ENCODE results near the gene TNFAIP8.

DNA sequence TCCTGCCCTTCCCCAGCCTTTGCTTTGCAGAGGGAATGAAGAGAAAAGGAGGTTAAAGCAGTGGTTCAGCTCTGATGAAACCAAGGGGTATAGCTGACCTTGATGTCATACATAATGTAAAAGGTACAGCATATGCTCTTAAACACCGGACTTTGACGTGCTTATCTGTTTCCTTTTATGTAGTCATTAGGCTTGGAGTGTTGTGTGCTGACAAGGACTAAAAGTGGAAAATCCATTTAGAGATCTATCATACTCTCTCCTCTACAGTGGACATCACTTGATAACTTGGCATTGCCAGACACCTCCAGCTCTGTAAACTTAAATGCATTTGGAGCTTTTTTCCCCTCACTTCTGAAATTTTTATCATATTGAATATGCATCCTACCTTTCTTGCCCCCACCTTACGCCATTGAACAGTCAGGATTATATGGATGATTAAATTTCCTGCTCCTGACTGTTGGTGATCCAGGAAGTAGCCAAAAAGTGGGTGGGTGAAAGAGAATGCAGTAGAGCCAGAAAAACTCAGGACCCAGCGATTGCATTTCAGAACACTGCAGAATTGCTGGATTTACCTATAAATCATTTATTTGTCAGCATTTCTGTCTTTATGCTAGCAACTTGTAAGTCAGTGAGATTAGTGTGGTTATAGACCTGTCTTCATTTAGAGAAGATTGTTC is 4.1 kb downstream of the TNFAIP8 start:
- TF ChIP-seq, protein P1, sequence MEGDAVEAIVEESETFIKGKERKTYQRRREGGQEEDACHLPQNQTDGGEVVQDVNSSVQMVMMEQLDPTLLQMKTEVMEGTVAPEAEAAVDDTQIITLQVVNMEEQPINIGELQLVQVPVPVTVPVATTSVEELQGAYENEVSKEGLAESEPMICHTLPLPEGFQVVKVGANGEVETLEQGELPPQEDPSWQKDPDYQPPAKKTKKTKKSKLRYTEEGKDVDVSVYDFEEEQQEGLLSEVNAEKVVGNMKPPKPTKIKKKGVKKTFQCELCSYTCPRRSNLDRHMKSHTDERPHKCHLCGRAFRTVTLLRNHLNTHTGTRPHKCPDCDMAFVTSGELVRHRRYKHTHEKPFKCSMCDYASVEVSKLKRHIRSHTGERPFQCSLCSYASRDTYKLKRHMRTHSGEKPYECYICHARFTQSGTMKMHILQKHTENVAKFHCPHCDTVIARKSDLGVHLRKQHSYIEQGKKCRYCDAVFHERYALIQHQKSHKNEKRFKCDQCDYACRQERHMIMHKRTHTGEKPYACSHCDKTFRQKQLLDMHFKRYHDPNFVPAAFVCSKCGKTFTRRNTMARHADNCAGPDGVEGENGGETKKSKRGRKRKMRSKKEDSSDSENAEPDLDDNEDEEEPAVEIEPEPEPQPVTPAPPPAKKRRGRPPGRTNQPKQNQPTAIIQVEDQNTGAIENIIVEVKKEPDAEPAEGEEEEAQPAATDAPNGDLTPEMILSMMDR (IDR thresholded peaks at IDR 0.05) = no peak
- TF ChIP-seq POLR2A (IDR thresholded peaks at IDR 0.05) = no peak

All from esophagus squamous epithelium (tissue), 4 donors.